K562 (cell line): ENCODE measurements around the gene MED12. TPM values are rescaled to one million over a fixed set of nuclear protein-coding genes. Genes with fewer than 3 reads are reported as not detected.
A peak's percentile ranks its signal among the peaks of the same experiment; 100 is the strongest.

Experiments used
- ARNT ChIP-seq, 2 experiments: fragments of 450-650 bp; IDR thresholded peaks; 2 replicates each; pipeline ENCODE4 v1.6.1; 2016; ENCODE audit warnings: mild to moderate bottlenecking in 1 of 2
- CREM ChIP-seq: IDR thresholded peaks from 2 replicates; pipeline ENCODE4 v1.6.1; 2014; ENCODE audit warnings: antibody characterized with exemption, low read depth
- EP400 ChIP-seq: fragments of 450-650 bp; IDR thresholded peaks from 2 replicates; pipeline ENCODE4 v1.6.1; 2017; ENCODE audit warnings: antibody characterized with exemption, mild to moderate bottlenecking, moderate library complexity
- HCFC1 ChIP-seq: IDR thresholded peaks from 2 replicates; pipeline ENCODE4 v1.6.1; 2012; ENCODE audit warnings: low read depth, low read length, improper control_type of control experiment
- MBD1 ChIP-seq: fragments of 250-450 bp; sonication (Bioruptor Pico); IDR thresholded peaks from 2 replicates; pipeline ENCODE4 v1.8.0; 2022; ENCODE audit warnings: inconsistent platforms
- RBFOX2 ChIP-seq: fragments of 200-400 bp; formaldehyde crosslinking; IDR thresholded peaks from 2 replicates; pipeline ENCODE4 v1.6.1; 2017; ENCODE audit warnings: low read depth, mild to moderate bottlenecking, low read length, moderate library complexity
- SIX5 ChIP-seq, 2 experiments: IDR thresholded peaks; 2 replicates each; pipeline ENCODE4 v1.6.1; 2011; ENCODE audit warnings: low read length in 2 of 2, borderline replicate concordance in 1 of 2, low read depth in 1 of 2, mild to moderate bottlenecking in 1 of 2, moderate library complexity in 1 of 2; ENCODE audit not compliant: insufficient read depth in 1 of 2
- YY1 ChIP-seq, 3 experiments: IDR thresholded peaks; 2 replicates each; pipeline ENCODE4 v1.6.1; 2011; ENCODE audit warnings: low read length in 2 of 3, mild to moderate bottlenecking in 2 of 3, moderate library complexity in 2 of 3, borderline replicate concordance in 1 of 3, control low read depth in 1 of 3, low read depth in 1 of 3; ENCODE audit not compliant: insufficient read depth in 3 of 3, insufficient replicate concordance in 2 of 3, control insufficient read depth in 1 of 3, insufficient read length in 1 of 3; ENCODE audit errors: extremely low read depth in 1 of 3
- ZNF184 ChIP-seq: sonication (generic); formaldehyde crosslinking; IDR thresholded peaks from 2 replicates; pipeline ENCODE4 v1.5.0; 2020; ENCODE audit warnings: missing genetic modification reagents
- polyA plus RNA-seq, 8 experiments: library from polyadenylated mRNA; depleted of rRNA in 4 of 8; stranded (reverse) in 5 of 8; unstranded in 3 of 8; fragments of >200 nt; fragmentation: Nextera tagmentation in 2 of 8; fragmentation: Illumina TruSeq in 1 of 8; extraction: Ambion mirVana in 2 of 8; extraction: Trizol in 1 of 8; gene quantifications; 2 replicates each; pipeline versions ENCODE4 v1.2.1 to v1.2.3, GENCODE V29; 2011 to 2014; ENCODE audit warnings: inconsistent platforms in 1 of 8, missing spikeins in 1 of 8
- total RNA-seq, 7 experiments: library from RNA; depleted of rRNA in 6 of 7; stranded (reverse); fragments of >200 nt in 6 of 7; fragmentation: Illumina TruSeq in 2 of 7; extraction: Trizol in 2 of 7; gene quantifications; 2 replicates each; pipeline versions ENCODE4 v1.2.1 to v1.2.3, GENCODE V29; 2011 to 2021; ENCODE audit warnings: low replicate concordance in 1 of 7
- TF ChIP-seq, protein P1 (sequence below): conservative IDR thresholded peaks from 2 replicates; pipeline ENCODE4 v1.6.1; 2011; ENCODE audit warnings: low read depth, mild to moderate bottlenecking, low read length; ENCODE audit not compliant: control insufficient read depth
- TF ChIP-seq, protein P2 (sequence below): fragments of 450-650 bp; conservative IDR thresholded peaks from 2 replicates; pipeline ENCODE4 v1.6.1; 2016; ENCODE audit warnings: missing genetic modification characterization, low read depth, mild to moderate bottlenecking, control low read depth, missing compliant biosample characterization

MED12 gene
- total and polyA plus RNA-seq, 9 of the 15 experiments (the other 6 are each of a cell fraction or from before 2014, with no cell fraction given), result 1.6 to 49.7 (median 8.6) TPM

DNA sequence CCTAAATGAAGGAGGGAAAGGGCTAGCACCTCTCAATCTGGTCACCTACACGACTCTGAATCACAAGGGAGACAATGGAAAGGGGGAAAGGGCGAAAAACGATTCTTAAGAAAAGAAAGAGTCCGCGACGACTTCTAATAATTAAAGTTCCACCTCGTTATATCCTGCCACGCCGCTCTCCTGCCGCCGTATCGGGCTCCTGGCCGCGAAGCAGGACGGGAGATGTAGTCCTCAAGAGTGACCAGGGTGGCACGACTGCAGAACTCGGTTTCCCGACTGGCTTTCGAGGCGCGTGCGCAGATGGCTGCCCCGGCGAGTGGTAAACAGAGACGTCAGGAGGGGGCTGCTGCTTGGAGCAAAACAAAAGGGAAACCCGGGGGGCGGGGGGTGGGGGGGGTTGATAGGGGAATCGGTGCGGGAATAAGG lies 22.8 kb upstream of the MED12 start, which contains the start of gene FOXO4 (continued):
- TF ChIP-seq MBD1 (CRISPR knock-in tag) (no peak), EP400 (peak; percentile 64; the same call in 1 of the 2 replicates), ZNF184 (CRISPR knock-in tag) (no peak), YY1 (IDR thresholded peaks at IDR 0.05; ENCODE audit: borderline replicate concordance in 1 of 3, control insufficient read depth in 1 of 3, extremely low read depth in 1 of 3, insufficient read depth in 3 of 3, insufficient read length in 1 of 3, insufficient replicate concordance in 2 of 3, low read depth in 1 of 3, low read length in 2 of 3) (peak in 2 of 3 experiments; percentile 10 to 15), RBFOX2 (peak; percentile 68), CREM (peak; percentile 20; the same call in 1 of the 2 replicates), SIX5 (IDR thresholded peaks at IDR 0.05; ENCODE audit: borderline replicate concordance in 1 of 2, insufficient read depth in 1 of 2, low read depth in 1 of 2, low read length in 2 of 2) (peak; percentile 68 to 70; a peak in 2 of 4 replicates), HCFC1 (peak; percentile 89), ARNT (IDR thresholded peaks at IDR 0.05) (0 out of 4 replicates have a peak, but pooled peaks of 1 of the 2 experiments have one; percentile 19)
- TF ChIP-seq, protein P1, sequence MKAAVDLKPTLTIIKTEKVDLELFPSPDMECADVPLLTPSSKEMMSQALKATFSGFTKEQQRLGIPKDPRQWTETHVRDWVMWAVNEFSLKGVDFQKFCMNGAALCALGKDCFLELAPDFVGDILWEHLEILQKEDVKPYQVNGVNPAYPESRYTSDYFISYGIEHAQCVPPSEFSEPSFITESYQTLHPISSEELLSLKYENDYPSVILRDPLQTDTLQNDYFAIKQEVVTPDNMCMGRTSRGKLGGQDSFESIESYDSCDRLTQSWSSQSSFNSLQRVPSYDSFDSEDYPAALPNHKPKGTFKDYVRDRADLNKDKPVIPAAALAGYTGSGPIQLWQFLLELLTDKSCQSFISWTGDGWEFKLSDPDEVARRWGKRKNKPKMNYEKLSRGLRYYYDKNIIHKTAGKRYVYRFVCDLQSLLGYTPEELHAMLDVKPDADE, result peak; percentile 63; the same call in 1 of the 2 replicates
- TF ChIP-seq, protein P2, sequence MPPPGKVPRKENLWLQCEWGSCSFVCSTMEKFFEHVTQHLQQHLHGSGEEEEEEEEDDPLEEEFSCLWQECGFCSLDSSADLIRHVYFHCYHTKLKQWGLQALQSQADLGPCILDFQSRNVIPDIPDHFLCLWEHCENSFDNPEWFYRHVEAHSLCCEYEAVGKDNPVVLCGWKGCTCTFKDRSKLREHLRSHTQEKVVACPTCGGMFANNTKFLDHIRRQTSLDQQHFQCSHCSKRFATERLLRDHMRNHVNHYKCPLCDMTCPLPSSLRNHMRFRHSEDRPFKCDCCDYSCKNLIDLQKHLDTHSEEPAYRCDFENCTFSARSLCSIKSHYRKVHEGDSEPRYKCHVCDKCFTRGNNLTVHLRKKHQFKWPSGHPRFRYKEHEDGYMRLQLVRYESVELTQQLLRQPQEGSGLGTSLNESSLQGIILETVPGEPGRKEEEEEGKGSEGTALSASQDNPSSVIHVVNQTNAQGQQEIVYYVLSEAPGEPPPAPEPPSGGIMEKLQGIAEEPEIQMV (tag), result 0 out of 2 replicates have a peak, but pooled peaks have one; percentile 34
